NCI-H187 (cell line): Measurements from ENCODE around the gene RBMS3.
"Not testable (repeated sequence)": the region's sequence is repeated elsewhere in the genome, so short reads cannot be mapped to it uniquely, and the experiment has no call there.

Experiments used
- DNase-seq, 2 experiments: peaks; one replicate each; lab custom pipeline; 2025; lab: John Stamatoyannopoulos, UW

The RBMS3 gene

GRCh38 chr3:29777869-29778268 is 497.0 kb downstream of the RBMS3 start:
- DNase-seq: no peak

DNA sequence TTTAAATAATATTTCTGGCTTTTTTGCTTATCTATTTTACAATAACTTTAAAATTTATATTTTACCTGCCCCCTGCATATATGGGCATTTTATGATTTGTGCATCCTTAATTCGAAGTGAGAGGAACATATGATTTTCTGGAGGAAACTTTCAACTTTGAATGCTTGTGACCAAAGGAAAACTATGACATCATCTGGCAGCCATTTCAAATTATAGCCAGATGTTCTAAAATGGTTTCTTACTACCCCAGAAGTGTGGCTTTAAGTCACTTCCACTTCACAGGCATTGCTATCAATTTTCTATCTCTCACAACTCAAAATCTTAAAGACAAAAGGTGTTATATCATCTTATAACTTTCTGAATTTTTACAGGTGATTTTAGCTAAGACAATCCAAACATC is 508.8 kb downstream of the RBMS3 start:
- no peak for DNase-seq

- no peak for DNase-seq
These were observed 515.9 kb downstream of the RBMS3 start for GRCh38 chr3:29796808-29797207.

- no peak for DNase-seq
These were observed 521.2 kb downstream of the RBMS3 start for GRCh38 chr3:29802057-29802456.

- no peak for DNase-seq
These were observed 523.2 kb downstream of the RBMS3 start for GRCh38 chr3:29804044-29804443.

DNA sequence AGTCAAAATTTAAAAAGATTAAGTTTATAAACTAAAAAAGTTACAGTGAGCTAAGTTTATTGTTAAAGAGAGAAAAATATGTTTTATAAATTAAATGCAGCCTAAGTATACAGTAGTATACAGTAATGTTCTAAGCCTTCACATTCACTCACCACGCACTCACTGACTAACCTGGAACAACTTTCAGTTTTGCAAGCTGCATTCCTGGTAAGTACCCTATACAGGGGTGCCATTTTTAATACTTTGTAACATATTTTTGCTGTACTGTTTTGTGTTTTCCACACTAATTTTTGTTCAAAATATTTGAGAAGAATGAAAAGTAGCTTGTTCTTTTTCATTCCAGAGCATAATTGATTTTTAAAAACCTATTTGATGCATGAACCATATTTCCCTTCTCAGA is 524.9 kb downstream of the RBMS3 start:
- no peak for DNase-seq

DNA sequence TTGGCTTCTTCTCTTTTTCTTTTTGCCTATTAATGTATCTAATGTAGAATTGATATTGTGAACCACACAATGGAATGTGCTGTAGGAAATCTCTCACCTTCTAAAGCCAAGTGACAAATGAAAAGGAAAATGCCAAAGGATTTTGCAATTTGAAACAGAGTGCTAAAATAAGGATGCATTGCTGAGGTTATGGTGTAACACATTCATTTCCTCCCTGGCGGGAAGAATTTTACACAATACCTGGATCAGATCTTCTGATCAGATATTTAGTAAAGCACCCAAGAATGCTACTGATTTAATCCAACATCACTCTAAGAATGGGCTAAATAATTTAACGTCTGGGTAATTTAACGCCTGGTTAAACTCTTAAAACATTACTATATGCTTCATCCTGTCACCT is 527.5 kb downstream of the RBMS3 start:
- DNase-seq: not testable (repeated sequence)

DNA sequence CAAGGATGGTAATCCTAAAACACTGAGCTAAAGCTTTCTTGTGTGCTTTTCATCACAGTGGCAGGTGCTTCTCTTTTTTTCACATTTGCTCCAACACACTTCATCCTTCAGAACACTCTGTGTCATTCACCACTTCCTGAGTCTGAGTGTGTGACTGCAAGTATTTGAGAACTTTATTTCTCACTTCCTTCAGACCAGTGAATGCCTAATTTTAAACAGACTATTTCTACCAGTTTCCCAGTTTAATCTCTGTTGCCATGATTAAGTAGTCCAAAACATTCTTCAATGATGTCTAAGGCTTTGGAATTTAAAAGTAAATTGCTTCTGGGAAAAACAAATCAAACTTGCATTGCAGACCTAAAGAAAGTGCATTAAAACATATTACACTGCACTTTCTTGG is 541.2 kb downstream of the RBMS3 start:
- DNase-seq: no peak

DNA sequence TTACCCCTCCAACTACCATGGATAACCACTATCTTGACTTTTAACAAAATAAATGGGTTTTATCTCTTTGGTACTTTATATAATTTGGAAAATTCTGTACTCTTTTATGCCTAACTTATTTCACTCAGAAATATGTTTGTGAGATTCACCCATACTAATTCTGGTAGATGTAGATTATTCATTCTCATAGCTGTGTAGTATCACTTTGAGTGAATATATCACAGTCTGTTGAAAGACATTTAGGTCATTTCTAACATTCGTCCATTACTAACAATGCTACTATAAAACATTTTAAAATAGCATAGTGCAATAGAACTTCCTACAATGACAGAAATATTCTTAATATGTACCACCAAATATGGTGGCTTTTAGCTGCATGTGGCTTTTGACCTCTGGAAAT is 542.4 kb downstream of the RBMS3 start:
- no peak for DNase-seq

- no peak for DNase-seq
These were observed 545.8 kb downstream of the RBMS3 start for GRCh38 chr3:29826712-29827111.

DNA sequence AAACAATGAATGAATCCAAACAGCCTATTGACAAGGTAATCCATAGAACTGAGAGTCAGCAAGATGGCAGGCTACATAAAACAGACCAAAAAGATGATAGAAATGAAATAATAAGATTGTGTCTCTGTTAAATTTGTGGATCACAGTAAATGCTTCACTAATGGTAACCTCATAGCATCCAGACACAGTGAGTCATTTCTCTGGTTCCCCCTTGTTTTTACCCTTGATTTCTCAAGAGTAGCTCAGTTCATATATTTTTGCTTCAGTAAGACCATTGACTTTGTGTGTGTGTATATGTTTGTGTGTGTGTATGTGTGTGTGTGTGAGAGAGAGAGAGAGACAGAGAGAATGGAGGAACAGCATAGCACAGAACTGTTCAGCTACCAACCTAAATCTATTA is 546.9 kb downstream of the RBMS3 start:
- DNase-seq: no peak

GRCh38 chr3:29829340-29829739 is 548.5 kb downstream of the RBMS3 start:
- no peak for DNase-seq

- DNase-seq: no peak
These were observed 569.8 kb downstream of the RBMS3 start for GRCh38 chr3:29850641-29851040.

GRCh38 chr3:29852767-29853166 is 571.9 kb downstream of the RBMS3 start:
- DNase-seq: no peak

DNA sequence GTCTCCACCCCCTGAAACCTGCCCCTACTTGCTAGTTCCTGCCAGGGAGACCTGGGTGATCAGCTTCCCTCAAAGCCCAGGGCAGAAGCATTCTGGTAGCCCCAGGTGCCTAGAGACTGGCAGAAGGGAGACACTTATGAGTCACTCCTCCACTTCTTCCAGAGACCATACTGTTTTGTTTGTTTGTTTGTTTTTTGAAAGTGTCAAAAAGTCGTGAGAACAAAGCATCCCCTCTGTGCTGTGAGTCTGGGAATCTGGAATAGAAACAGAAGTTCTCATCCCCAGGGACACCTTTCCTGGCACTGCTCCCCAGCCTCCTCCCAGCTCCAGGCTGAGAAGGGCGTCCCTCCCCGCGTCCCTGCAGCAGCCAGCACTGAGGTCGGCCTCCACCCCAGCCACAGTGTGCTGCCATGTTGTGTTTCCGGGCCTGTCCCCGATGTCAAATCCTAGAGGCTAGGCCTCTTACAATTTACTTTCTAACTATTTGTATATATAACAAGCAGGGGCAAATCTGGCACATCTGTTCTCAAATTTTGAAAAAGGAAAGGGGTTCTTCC is 573.0 kb downstream of the RBMS3 start:
- no peak for DNase-seq

DNA sequence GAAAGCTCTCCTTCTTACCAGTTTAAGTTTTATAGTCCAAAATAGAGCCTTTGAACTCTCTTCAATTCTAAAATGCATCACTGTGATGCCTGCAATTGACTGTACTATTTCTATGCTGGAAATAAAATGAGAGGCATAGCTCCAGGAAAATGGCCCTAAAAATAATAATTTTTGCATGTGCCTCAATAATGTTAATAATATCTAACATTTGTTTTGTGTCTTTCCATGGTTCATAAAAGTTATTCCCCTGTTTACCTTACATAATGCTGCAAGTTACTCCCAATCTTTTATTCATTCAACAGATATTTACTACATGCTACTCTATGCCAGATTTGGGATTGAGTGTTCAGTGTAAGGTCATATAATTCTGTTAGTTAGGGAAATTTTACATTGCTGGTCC is 574.0 kb downstream of the RBMS3 start:
- no peak for DNase-seq

DNA sequence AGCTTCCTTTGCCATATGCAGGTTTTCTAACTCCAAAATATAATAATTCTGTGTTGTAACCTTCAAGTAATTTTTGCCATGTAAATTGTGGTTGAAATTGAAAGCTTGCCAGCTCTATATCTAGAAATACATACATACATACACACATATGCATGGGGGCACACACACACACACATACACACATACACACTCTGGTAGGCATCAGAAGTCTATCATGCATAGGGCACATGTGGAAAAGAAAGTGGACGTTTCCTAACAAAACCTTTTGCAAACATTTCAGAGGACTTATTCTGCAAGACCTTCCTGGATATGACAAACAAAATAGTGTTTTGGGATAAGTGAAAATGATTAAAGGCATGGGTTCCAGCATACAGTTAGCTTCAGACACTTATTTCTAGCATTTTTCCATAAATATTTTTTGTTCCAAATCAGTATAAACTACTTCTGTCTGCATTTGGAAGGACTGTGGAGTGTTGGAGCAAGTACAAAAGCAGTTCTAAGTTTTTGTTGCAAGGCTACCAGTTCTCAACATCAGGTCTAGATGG is 578.9 kb downstream of the RBMS3 start:
- DNase-seq: no peak

DNA sequence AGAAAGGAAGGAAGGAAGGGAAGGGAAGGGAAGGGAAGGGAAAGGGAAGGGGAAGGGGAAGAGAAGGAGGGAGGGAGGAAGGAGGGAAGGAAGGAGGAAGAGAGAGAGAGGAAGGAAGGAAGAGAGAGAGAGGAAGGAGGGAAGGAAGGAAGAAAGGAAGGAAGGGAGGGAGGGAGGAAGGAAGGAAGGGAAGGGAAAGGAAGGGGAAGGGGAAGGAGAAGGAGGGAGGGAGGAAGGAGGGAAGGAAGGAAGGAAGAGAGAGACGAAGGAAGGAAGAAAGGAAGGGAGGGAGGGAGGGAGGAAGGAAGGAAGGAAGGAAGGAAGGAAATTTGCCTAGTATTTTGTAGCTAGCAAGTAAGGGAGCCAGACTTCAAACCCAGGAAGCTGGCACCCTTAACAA is 583.9 kb downstream of the RBMS3 start:
- DNase-seq: no peak

DNA sequence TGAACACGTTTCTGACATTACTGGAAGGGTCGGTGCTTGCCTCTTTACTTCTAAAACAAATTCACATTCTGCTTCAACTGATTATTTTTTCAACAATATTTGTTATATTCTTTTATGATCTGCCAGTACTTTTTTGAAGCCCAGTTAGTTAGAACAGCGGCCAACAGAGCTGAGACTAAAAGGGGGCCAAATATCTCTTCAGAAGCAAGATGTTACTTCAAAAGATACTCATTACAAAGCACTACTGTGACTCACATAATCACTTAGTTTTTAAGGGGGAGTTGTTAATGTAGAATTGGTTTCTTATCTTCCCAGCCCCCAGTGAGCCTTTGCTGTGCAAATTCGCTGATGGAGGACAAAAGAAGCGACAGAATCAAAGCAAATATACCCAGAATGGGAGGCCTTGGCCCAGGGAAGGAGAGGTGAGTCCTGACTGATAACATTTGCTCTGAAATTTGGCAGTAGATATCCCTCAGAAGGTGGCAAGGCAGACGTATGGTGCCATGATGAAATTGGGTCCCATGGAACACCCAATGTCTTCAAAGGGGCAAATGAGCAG is 587.8 kb downstream of the RBMS3 start:
- no peak for DNase-seq

DNA sequence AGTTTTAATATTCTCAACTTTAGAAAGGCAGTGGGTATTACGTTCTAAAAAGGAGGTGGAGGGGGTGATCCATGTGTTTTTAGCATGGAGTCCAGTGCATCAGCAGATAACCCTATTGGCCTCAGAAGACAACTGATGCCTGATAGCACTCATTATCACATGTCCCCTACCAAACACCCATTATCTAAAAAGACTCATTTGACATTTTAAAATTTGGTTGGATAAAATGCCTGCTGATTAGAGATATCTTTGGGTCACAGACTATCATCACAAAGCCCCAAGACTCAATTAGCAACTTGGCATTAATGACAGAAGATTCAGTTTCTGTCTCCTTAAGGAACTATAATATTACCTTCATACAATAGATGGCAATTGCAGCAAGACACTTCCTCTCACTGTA is 589.3 kb downstream of the RBMS3 start:
- DNase-seq: no peak

- DNase-seq: no peak
These were observed 590.2 kb downstream of the RBMS3 start for GRCh38 chr3:29871087-29871486.

DNA sequence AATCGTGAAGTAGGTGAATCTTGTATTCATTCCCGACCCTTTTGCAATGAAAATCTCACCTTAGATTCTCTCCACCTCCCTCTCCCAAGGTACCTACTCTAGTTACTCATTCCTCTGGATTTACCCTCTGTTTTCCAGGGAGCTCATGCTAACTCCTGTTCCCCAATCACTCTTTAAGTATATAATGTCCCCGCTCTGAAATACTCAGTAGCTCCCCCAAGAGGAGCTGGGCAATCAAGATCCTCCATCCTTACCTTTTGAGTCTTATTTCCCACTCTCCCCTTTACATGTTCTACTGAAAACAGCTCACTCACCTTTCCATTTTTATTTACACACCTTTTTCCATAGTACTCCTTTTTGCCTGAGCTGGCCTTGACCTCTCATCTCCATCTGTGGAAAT is 599.9 kb downstream of the RBMS3 start:
- DNase-seq: no peak

DNA sequence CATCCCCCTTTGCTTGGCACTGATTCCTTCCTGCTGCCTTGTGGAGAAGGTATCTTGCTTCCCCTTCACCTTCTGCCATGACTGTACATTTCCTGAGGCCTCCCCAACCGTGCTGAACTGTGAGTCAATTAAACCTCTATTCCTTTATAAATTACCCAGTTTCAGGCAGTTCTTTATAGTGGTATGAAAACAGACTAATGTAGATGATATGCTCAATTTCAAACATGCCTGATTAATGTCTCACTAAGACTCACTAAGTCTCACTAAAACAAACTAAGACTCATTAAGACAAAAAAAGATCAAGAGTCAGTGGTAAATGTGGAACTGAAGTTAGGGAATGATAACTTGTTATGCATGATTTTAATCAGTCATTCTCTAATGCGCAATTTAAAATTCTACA is 606.6 kb downstream of the RBMS3 start:
- no peak for DNase-seq

DNA sequence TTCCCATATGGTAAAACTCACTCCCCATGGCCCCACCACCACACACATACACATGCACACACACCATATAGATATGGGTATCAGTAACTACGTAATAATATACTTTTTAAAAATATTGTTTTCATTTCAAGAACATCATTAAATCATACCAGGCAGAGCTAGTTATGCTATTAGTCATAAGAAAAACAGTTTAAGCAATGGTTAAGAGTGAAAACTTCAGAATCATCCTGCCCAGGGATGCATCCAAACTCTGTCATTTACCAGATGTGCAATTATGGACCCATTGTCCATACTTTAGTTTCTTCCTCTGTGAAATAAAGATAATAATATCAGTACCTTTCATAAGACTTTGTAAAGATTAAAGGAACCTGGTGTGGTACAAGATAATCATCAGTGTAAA is 608.3 kb downstream of the RBMS3 start:
- DNase-seq: no peak
